B cell (primary cell): ENCODE results near the gene TMEM9. TPM values are rescaled to one million over a fixed set of nuclear protein-coding genes. Genes with fewer than 3 reads are reported as not detected.

Experiments used
- ATAC-seq: fragments of 200-7000 bp; cut with Tn5 transposase; one replicate; pipeline ENCODE4 v1.10.0; 2021; ENCODE audit warnings: low read depth, mild to moderate bottlenecking, moderate number of reproducible peaks, moderate library complexity
- CTCF ChIA-PET: fragments of 350-600 bp; sonication (Branson Sonifier 250); formaldehyde crosslinking; loops from one replicate; lab custom pipeline; 2021; ENCODE audit warnings: antibody characterized with exemption, inconsistent platforms; lab: Charles Lee
- POLR2A ChIA-PET: fragments of 350-600 bp; sonication (Branson Sonifier 250); formaldehyde crosslinking; loops from one replicate; lab custom pipeline; 2021; ENCODE audit warnings: antibody characterized with exemption; lab: Charles Lee
- DNase-seq: peaks from one replicate; pipeline ENCODE4 v3.0.0; 2013
- H2AFZ ChIP-seq: 2 replicates; pipeline ENCODE4 v1.6.1; 2012; ENCODE audit warnings: mild to moderate bottlenecking, low read depth, low read length; ENCODE audit not compliant: insufficient read depth, poor library complexity, severe bottlenecking
- H3K27ac ChIP-seq, 2 donors: 1 replicate in 1 of 2; 2 replicates in 1 of 2; pipeline ENCODE4 v1.5.1; 2012 to 2013; ENCODE audit warnings: low read length in 2 of 2, mild to moderate bottlenecking in 2 of 2, moderate library complexity in 1 of 2
- H3K27me3 ChIP-seq, 4 experiments: fragments of 200-600 bp in 1 of 4; sonication (generic) in 1 of 4; replicated peaks in 1 of 4; 1 replicate in 2 of 4; 2 replicates in 2 of 4; pipeline versions ENCODE4 v1.6.1 to v1.7.0; 2013 to 2016; ENCODE audit warnings: low read length in 3 of 4, mild to moderate bottlenecking in 2 of 4, mixed read lengths in 1 of 4, moderate library complexity in 1 of 4; ENCODE audit not compliant: insufficient read depth in 4 of 4, control insufficient read depth in 3 of 4; ENCODE audit errors: control extremely low read depth in 1 of 4
- H3K36me3 ChIP-seq, 2 experiments: replicated peaks in 1 of 2; 1 replicate in 1 of 2; 2 replicates in 1 of 2; pipeline versions ENCODE4 v1.6.1 to v1.7.1; 2013; ENCODE audit warnings: low read length in 1 of 2; ENCODE audit not compliant: insufficient read depth in 2 of 2, control insufficient read depth in 1 of 2; ENCODE audit errors: control extremely low read depth in 1 of 2, extremely low read depth in 1 of 2
- H3K4me1 ChIP-seq, 2 donors: fragments of 200-600 bp in 1 of 2; sonication (generic) in 1 of 2; 1 replicate in 1 of 2; 2 replicates in 1 of 2; pipeline versions ENCODE4 v1.5.1 to v1.6.1; 2013 to 2017; ENCODE audit warnings: low read length in 2 of 2; ENCODE audit not compliant: control insufficient read depth in 2 of 2, insufficient read depth in 2 of 2
- H3K4me2 ChIP-seq: replicated peaks from 2 replicates; pipeline ENCODE3; 2012; ENCODE audit warnings: mild to moderate bottlenecking, low read depth, low read length; ENCODE audit not compliant: poor library complexity, severe bottlenecking
- H3K4me3 ChIP-seq, 5 experiments: fragments of 200-600 bp in 1 of 5; sonication (generic) in 1 of 5; 1 replicate in 3 of 5; 2 replicates in 2 of 5; pipeline versions ENCODE4 v1.5.1 to v1.7.0; 2011 to 2016; ENCODE audit warnings: low read length in 4 of 5, mild to moderate bottlenecking in 4 of 5, low read depth in 2 of 5, control low read depth in 1 of 5, moderate library complexity in 1 of 5; ENCODE audit not compliant: insufficient read depth in 1 of 5; ENCODE audit errors: control extremely low read depth in 1 of 5, extremely low read depth in 1 of 5
- H3K79me2 ChIP-seq: fragments of 200-600 bp; sonication (generic); one replicate; pipeline ENCODE4 v1.6.0; 2016; ENCODE audit warnings: low read length; ENCODE audit not compliant: control insufficient read depth, insufficient read depth
- H3K9ac ChIP-seq: fragments of 200-600 bp; sonication (generic); 2 replicates; pipeline ENCODE4 v1.6.1; 2017; ENCODE audit warnings: mild to moderate bottlenecking, low read length, moderate library complexity
- H3K9me3 ChIP-seq, 3 donors: one replicate each; pipeline versions ENCODE4 v1.6.1 to v1.7.1; 2013; ENCODE audit warnings: low read length in 2 of 3; ENCODE audit not compliant: control insufficient read depth in 2 of 3, insufficient read depth in 1 of 3; ENCODE audit errors: control extremely low read depth in 1 of 3
- H4K20me1 ChIP-seq: 2 replicates; pipeline ENCODE4 v1.6.0; 2012; ENCODE audit warnings: mild to moderate bottlenecking, low read length; ENCODE audit not compliant: insufficient read depth, control insufficient read depth, poor library complexity, severe bottlenecking
- H3K27ac Mint-ChIP-seq: one replicate; pipeline ENCODE4 v1.8.0; 2021; ENCODE audit warnings: mixed read lengths
- H3K27me3 Mint-ChIP-seq: one replicate; pipeline ENCODE4 v1.8.0; 2021; ENCODE audit warnings: mixed read lengths
- H3K4me1 Mint-ChIP-seq: one replicate; pipeline ENCODE4 v1.8.0; 2021; ENCODE audit warnings: mixed read lengths
- H3K4me3 Mint-ChIP-seq: one replicate; pipeline ENCODE4 v1.8.0; 2021; ENCODE audit warnings: mixed read lengths
- H3K9me3 Mint-ChIP-seq: one replicate; pipeline ENCODE4 v1.8.0; 2022; ENCODE audit warnings: mixed read lengths; ENCODE audit not compliant: insufficient read depth
- EZH2 ChIP-seq: IDR thresholded peaks from 2 replicates; pipeline ENCODE4 v1.6.1; 2012; ENCODE audit warnings: borderline replicate concordance, low read depth, mild to moderate bottlenecking, moderate library complexity, low read length; ENCODE audit not compliant: insufficient read depth, poor library complexity, severe bottlenecking
- WGBS: methylation state at CpG from one replicate; pipeline ENCODE4 v1.1.5; 2013; ENCODE audit warnings: missing lambda C conversion rate; ENCODE audit not compliant: insufficient coverage; 5-methylcytosine and 5-hydroxymethylcytosine counted together
- intact Hi-C: fragments of 100-400 bp; cut with micrococcal nuclease; formaldehyde crosslinking; loops from one replicate; pipeline ENCODE4 v1.10.0; 2022
- polyA plus RNA-seq: library from polyadenylated mRNA; depleted of rRNA; stranded (reverse); fragments of >200 nt; gene quantifications from 2 replicates; pipeline ENCODE4 v1.2.3, GENCODE V29; 2012
- total RNA-seq, 2 donors: library from RNA; stranded (reverse); fragments of 120-200 nt in 1 of 2; gene quantifications; 1 replicate in 1 of 2; 2 replicates in 1 of 2; pipeline versions ENCODE4 v1.2.3 to v1.2.4, GENCODE V29; 2013 to 2022
- TF ChIP-seq, protein P1 (sequence below): fragments of 200-600 bp; IDR thresholded peaks from one replicate; pipeline ENCODE4 v1.8.0; 2022; ENCODE audit warnings: antibody characterized with exemption, mild to moderate bottlenecking

TMEM9 gene
- total and polyA plus RNA-seq, 2 donors (not counting 1 experiment from before 2014, with no cell fraction given) = 23.6 to 29.2 TPM

DNA sequence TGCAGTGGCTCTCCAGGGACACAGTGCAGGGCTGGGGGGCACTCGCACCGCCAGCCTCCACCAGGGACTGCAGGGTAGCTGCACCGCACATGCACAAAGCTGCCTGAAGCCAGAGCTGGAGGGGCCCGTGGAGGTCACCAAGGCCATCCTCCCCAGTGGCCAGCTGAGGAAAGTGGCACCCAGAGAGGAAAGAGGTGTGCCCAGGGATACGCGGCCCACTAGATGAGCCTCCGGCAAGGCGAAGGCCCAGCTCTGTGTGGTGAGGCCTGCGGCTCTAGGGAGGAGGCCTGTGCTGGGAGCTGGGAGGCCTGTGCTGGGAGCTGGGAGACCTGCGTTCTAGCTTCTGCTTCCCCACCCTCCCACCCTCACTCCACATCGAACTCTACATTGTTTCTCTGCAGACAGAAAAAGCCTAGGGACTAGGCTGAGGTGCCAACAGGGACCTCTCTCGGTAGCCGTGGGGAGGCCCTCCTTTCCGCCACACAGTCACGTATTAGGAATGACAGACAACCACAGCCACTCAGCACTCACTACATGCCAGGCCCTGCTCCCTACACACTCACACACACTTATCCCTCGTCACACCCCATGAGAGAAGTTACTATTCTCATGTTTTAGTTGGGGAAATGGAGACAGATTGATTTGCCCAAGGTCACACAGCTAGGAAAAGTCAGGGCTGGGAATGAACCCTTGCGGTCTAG, 26.4 kb downstream of the TMEM9 start:
- no peaks in the 10 kb centered on the region for H3K4me1 Mint-ChIP-seq
- DNase-seq (no peak), ATAC-seq (no peak)
- no peaks in the 10 kb centered on the region for H3K9me3 ChIP-seq
- WGBS = 92% methylated on average over 9 of the region's 17 CpGs
- no peak overlapping the region for H3K27ac ChIP-seq
- H2AFZ ChIP-seq = no peak overlapping the region
- H3K27ac Mint-ChIP-seq = no peak overlapping the region
- H3K4me3 ChIP-seq = no peak overlapping the region
- intact Hi-C loops = no loop called here
- H3K4me3 Mint-ChIP-seq = no peak overlapping the region
- no peaks in the 10 kb centered on the region for H3K36me3 ChIP-seq
- ChIA-PET POLR2A (no interaction called here), CTCF (interaction anchor here (0.6 kb wide), 1 partner anchor 20 kb away, joined by 3 read pairs; no protein-coding TSS in a partner anchor)
- H3K4me2 ChIP-seq = no peak overlapping the region
- peaks cover 0 to 3% (median 0%) of the 10 kb centered on the region in 4 experiments for H3K27me3 ChIP-seq
- H3K27me3 Mint-ChIP-seq = peaks cover 14% of the 10 kb centered on the region
- H3K79me2 ChIP-seq = no peaks in the 10 kb centered on the region
- H3K4me1 ChIP-seq = no peaks in the 10 kb centered on the region
- no peaks in the 10 kb centered on the region for H4K20me1 ChIP-seq
- no peak for TF ChIP-seq EZH2
- TF ChIP-seq, protein P1, sequence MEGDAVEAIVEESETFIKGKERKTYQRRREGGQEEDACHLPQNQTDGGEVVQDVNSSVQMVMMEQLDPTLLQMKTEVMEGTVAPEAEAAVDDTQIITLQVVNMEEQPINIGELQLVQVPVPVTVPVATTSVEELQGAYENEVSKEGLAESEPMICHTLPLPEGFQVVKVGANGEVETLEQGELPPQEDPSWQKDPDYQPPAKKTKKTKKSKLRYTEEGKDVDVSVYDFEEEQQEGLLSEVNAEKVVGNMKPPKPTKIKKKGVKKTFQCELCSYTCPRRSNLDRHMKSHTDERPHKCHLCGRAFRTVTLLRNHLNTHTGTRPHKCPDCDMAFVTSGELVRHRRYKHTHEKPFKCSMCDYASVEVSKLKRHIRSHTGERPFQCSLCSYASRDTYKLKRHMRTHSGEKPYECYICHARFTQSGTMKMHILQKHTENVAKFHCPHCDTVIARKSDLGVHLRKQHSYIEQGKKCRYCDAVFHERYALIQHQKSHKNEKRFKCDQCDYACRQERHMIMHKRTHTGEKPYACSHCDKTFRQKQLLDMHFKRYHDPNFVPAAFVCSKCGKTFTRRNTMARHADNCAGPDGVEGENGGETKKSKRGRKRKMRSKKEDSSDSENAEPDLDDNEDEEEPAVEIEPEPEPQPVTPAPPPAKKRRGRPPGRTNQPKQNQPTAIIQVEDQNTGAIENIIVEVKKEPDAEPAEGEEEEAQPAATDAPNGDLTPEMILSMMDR = no peak
- H3K9me3 Mint-ChIP-seq = peaks cover 3% of the 10 kb centered on the region
- no peak overlapping the region for H3K9ac ChIP-seq
